ENCODE measurements around the gene CACNA2D3.

GRCh38 chr3:54622678-54623077 lies 500.3 kb downstream of the CACNA2D3 start:
- TF ChIP-seq CTCF (IDR thresholded peaks at IDR 0.05) (no peak), POLR2A (IDR thresholded peaks at IDR 0.05) (no peak)

Measured in lower leg skin (tissue), 3 donors.